GM19455 (cell line): ENCODE data around the gene PTAR1.

Experiments
- ATAC-seq: cut with Tn5 transposase; IDR thresholded peaks from one replicate; pipeline ENCODE4 v1.9.1; 2021; ENCODE audit not compliant: unreplicated experiment

PTAR1 gene

GRCh38 chr9:69753830-69754229, 6.0 kb downstream of the PTAR1 start:
- ATAC-seq: no peak

- ATAC-seq: no peak
Observed at GRCh38 chr9:69750085-69750484, 9.7 kb downstream of the PTAR1 start.

GRCh38 chr9:69748304-69748703, 11.5 kb downstream of the PTAR1 start:
- no peak for ATAC-seq

DNA sequence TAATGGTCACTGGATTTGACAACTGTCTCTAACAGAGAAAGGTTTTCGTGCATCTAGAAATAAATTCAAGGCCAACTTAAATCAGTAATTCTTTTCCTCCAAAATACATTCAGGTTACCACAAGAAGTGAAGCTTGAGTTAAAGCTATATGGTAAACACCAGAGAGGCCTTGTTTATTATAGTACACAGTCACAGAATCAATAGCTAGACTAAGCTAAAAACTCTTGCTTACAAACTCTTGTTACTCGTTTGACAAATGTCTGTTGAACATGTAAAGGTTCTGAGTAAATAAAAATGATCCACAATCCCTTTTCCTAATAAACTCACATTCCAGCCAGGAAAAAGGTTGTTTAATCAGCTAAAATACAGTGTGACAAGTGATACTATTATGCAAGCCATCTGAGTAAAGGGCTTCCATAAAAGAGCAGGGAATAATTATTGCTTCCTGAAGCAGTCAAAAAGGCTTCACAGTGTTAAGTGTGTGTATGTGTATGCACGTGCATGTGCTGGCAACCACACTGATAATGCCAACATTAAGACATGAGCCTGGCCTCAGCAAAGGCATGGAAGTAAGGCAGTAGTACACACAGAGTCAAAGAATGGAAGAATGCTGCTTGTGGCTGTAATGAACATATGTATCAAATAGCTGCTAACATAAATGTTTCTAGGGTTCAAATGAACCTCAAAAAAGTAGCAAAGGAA, 12.8 kb downstream of the PTAR1 start:
- no peak for ATAC-seq

GRCh38 chr9:69745716-69746437, 13.9 kb downstream of the PTAR1 start:
- ATAC-seq: no peak

- ATAC-seq: no peak
Observed at GRCh38 chr9:69744688-69745380, 15.0 kb downstream of the PTAR1 start.

- ATAC-seq: no peak
Observed at GRCh38 chr9:69743930-69744329, 15.9 kb downstream of the PTAR1 start.

DNA sequence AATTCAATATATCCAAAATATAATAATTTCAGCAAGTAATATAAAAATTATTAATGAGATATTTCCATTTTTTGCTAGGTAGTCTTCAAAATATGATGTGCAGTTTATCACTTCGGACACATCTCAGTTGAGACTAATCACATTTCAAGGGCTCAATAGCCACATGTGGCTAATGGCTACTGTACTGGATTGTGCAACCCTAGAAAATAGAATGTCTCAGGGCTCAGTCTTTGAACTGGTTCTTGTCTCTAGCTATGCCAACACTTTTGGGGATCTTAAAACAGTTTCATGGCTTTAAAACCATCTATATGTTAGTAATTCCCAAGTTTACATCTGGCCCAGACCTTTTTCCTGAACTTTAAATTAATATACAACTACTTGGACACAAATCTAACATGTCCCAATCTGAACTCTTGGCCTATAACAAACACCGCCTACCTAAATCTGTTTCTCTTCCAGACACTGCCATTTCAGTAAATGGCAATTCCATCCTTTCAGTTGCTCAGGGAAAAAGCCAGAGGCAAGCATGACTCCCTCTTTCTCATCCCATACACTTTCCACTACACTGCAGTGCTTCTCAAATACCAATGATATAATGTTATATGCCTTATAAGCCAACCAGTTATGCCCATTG, 18.8 kb downstream of the PTAR1 start:
- ATAC-seq: no peak

DNA sequence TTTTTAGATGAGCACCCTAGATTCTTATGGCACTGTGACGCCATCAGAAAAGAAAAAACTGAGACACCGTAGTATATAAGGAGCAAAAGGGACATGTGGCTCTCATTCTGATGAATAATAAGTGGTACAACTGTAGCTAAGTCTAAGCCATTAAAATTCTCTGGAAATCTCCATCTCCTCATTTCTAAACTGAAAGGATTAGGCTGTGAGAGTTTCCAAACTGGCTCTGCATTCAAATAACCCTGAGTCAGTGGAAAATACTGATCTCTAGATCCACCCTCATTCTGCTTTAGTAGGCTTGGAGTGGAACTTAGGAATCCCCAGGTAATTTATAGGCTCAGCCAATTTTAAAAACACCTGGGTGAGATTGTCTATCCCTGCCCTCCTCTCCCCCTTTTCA, 28.5 kb downstream of the PTAR1 start:
- no peak for ATAC-seq

DNA sequence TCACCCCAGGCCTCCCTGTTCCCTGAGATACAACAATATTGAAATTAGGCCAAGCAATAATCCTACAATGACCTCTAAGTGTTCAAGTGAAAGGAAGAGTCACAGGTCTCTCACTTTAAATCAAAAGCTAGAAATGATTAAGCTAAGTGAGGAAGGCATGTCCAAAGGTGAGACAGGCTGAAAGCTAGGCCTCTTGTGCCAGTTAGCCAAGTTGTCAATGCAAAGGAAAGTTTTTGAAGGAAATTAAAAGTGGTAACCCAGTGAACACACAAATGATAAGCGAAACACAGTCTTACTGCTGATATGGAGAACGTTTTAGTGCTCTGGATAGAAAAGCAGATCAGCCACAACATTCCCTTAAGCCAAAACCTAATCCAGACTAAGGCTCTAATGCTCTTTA, 39.8 kb downstream of the PTAR1 start:
- ATAC-seq: no peak

GRCh38 chr9:69719367-69719766, 40.4 kb downstream of the PTAR1 start:
- no peak for ATAC-seq

GRCh38 chr9:69718218-69718617, 41.6 kb downstream of the PTAR1 start:
- no peak for ATAC-seq

DNA sequence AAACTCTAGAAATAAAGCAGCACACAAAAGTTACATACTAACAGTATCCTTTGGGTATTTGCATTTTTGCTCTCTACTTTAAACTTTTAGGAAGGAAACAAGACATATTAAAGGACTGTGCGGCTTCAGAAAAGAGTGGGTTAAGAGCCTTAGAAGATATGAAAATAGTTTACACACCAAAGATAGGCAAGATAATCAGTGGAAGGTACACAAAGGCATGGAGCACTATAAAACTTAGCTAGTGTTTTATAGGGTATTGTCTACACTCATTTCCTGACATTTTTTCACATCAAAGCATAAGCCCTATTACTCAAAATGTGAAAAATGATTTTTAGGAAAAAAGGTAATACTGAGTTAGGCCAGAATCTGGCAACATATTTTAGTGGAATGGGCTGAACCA, 44.0 kb downstream of the PTAR1 start:
- no peak for ATAC-seq

GRCh38 chr9:69715096-69715495, 44.7 kb downstream of the PTAR1 start:
- no peak for ATAC-seq

DNA sequence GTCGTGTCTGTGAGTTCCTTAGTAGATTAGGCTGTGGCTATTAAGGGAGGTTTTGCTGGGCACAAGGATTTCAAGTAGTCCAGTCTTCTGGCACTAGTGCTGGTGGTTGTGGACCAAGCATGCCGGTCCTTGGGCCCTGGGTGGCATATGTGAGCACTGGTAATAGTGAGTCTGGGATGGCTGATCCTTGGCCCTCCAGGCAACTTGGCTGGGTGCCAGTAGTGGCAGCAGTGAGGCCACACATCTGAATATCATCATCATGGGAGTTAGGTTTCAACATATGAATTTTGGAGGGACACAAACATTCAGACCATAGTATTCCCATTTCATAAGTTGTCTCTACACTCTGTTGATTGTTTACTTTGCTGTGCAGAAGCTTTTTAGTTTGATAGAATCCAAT, 62.3 kb downstream of the PTAR1 start:
- no peak for ATAC-seq

GRCh38 chr9:69696802-69697201, 63.0 kb downstream of the PTAR1 start:
- no peak for ATAC-seq

GRCh38 chr9:69689991-69690538, 69.7 kb downstream of the PTAR1 start:
- ATAC-seq: no peak

DNA sequence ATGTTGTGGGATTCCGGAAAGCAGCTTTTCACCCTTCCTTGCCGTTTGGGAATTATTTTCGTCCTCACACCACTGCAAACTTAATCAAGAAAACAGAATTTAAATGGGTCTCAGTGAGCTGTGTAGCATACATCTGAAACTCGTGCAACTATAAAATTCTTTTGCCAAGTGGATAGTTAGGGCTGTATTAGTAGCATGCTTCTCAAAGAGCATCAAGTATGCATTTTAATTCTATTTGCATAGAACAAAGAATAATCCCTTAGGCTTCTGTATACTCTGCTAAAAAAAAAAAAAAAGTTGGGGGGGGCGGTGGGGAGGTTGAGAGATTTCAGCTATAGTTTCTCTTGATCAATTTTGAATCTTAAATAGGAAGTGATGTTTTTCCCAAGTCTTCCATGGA, 75.9 kb downstream of the PTAR1 start:
- ATAC-seq: no peak

DNA sequence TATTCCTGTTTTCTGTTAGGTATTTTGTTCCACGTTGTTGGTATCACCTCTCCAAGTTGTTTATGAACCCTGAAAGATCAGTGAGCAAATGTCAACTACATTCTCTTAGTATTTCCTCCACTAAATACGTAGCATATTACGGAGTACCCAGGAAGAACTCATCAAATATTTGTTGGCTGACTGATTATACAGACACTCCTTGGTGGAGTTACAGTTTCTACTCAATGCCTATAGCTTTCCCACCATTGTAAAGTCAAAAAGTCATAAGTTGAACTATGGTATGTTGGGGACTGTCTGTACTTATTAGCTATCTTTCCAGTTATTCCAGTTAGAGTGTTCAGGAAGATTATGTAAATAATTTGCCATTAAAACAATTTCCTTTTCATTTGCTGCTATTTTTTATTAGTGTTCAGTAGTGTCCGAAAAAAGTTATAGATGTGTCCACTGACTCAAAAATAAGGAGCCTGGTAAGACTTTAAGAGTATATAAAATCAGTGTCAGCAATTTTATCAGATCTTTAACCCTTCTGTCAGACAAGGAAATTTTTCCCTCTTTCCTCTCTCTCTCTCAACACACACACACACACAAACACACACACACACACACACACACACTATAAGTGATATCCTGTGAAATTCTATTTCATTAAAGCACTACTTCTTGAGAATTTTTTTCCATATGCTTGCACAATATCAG, 80.8 kb downstream of the PTAR1 start:
- ATAC-seq: no peak

- no peak for ATAC-seq
Observed at GRCh38 chr9:69677931-69678330, 81.9 kb downstream of the PTAR1 start.

- ATAC-seq: no peak
Observed at GRCh38 chr9:69675563-69675962, 84.2 kb downstream of the PTAR1 start.
